HEK293 (cell line): ENCODE results near the gene HIF1A.
A peak's percentile ranks its signal among the peaks of the same experiment; 100 is the strongest.

ENCODE experiments used
- CTCF ChIA-PET: fragments of 350-600 bp; formaldehyde crosslinking; extraction: SDS; loops from one replicate; lab custom pipeline; 2021; ENCODE audit warnings: antibody characterized with exemption; lab: Yijun Ruan, JAX
- POLR2A ChIA-PET: fragments of 300-600 bp; formaldehyde crosslinking; extraction: SDS; loops from one replicate; lab custom pipeline; 2020; ENCODE audit warnings: antibody characterized with exemption, inconsistent platforms; lab: Yijun Ruan, JAX
- H3K27ac ChIP-seq: fragments of 200-500 bp; sonication (Bioruptor generic); 2 replicates; pipeline ENCODE4 v1.5.1; 2014; ENCODE audit warnings: low read depth, low read length, control low read depth, inconsistent platforms; ENCODE audit errors: extremely low read depth
- H3K36me3 ChIP-seq, 2 experiments: fragments of 200-500 bp in 1 of 2; sonication (Bioruptor generic) in 1 of 2; 1 replicate in 1 of 2; 2 replicates in 1 of 2; pipeline ENCODE4 v1.5.1; 2014 to 2017; ENCODE audit warnings: inconsistent platforms in 2 of 2, low read length in 2 of 2; ENCODE audit not compliant: control insufficient read depth in 2 of 2, insufficient read depth in 1 of 2
- H3K4me1 ChIP-seq: fragments of 200-500 bp; sonication (Bioruptor generic); 2 replicates; pipeline ENCODE4 v1.5.1; 2014; ENCODE audit warnings: mild to moderate bottlenecking, low read length, inconsistent platforms; ENCODE audit not compliant: control insufficient read depth, insufficient read depth
- H3K4me3 ChIP-seq: 2 replicates; pipeline ENCODE4 v1.5.1; 2011; ENCODE audit warnings: low read depth, mild to moderate bottlenecking, control low read depth, low read length, moderate library complexity
- H3K9me3 ChIP-seq: fragments of 200-500 bp; sonication (Bioruptor generic); 2 replicates; pipeline ENCODE4 v1.5.1; 2014; ENCODE audit warnings: low read depth, low read length, inconsistent platforms; ENCODE audit not compliant: control insufficient read depth, insufficient read depth
- GLIS2 ChIP-seq: fragments of 450-650 bp; formaldehyde crosslinking; IDR thresholded peaks from 2 replicates; pipeline ENCODE4 v1.5.1; 2016; ENCODE audit warnings: missing biosample characterization, missing genetic modification characterization
- MEIS1 ChIP-seq: sonication (generic); formaldehyde crosslinking; IDR thresholded peaks from 2 replicates; pipeline ENCODE4 v1.8.1; 2022; ENCODE audit warnings: missing genetic modification reagents, mild to moderate bottlenecking, borderline replicate concordance
- SCRT2 ChIP-seq: fragments of 450-650 bp; formaldehyde crosslinking; IDR thresholded peaks from 2 replicates; pipeline ENCODE4 v1.5.1; 2016; ENCODE audit warnings: missing biosample characterization, missing genetic modification characterization
- ZBTB8A ChIP-seq: fragments of 450-650 bp; formaldehyde crosslinking; IDR thresholded peaks from 2 replicates; pipeline ENCODE4 v1.5.1; 2016; ENCODE audit warnings: missing biosample characterization, missing genetic modification characterization
- ZNF133 ChIP-seq: fragments of 450-650 bp; formaldehyde crosslinking; IDR thresholded peaks from 2 replicates; pipeline ENCODE4 v1.5.1; 2016; ENCODE audit warnings: missing biosample characterization, missing genetic modification characterization
- ZNF155 ChIP-seq: fragments of 450-650 bp; formaldehyde crosslinking; IDR thresholded peaks from 2 replicates; pipeline ENCODE4 v1.5.1; 2016; ENCODE audit warnings: missing biosample characterization, missing genetic modification characterization
- ZNF157 ChIP-seq: fragments of 450-650 bp; formaldehyde crosslinking; IDR thresholded peaks from 2 replicates; pipeline ENCODE4 v1.5.1; 2016; ENCODE audit warnings: missing biosample characterization, missing genetic modification characterization
- ZNF211 ChIP-seq: fragments of 450-650 bp; formaldehyde crosslinking; IDR thresholded peaks from 2 replicates; pipeline ENCODE4 v1.5.1; 2016; ENCODE audit warnings: low read depth, missing biosample characterization, missing genetic modification characterization
- ZNF239 ChIP-seq: fragments of 450-650 bp; formaldehyde crosslinking; IDR thresholded peaks from 2 replicates; pipeline ENCODE4 v1.5.1; 2016; ENCODE audit warnings: missing biosample characterization, missing genetic modification characterization
- ZNF274 ChIP-seq, 2 experiments: fragments of 200-500 bp in 1 of 2; fragments of 450-650 bp in 1 of 2; sonication (Bioruptor generic) in 1 of 2; formaldehyde crosslinking in 1 of 2; IDR thresholded peaks; 2 replicates each; pipeline versions ENCODE4 v1.5.1 to v1.6.1; 2014 to 2016; ENCODE audit warnings: borderline replicate concordance in 1 of 2, inconsistent platforms in 1 of 2, low read length in 1 of 2, missing biosample characterization in 1 of 2, missing genetic modification characterization in 1 of 2
- ZNF366 ChIP-seq: fragments of 450-650 bp; formaldehyde crosslinking; conservative IDR thresholded peaks from 2 replicates; pipeline ENCODE4 v1.5.1; 2016; ENCODE audit warnings: missing biosample characterization, missing genetic modification characterization
- ZNF623 ChIP-seq: fragments of 450-650 bp; formaldehyde crosslinking; IDR thresholded peaks from 2 replicates; pipeline ENCODE4 v1.5.1; 2016; ENCODE audit warnings: missing biosample characterization, missing genetic modification characterization
- ZNF776 ChIP-seq: fragments of 450-650 bp; formaldehyde crosslinking; IDR thresholded peaks from 2 replicates; pipeline ENCODE4 v1.5.0; 2017; ENCODE audit warnings: missing biosample characterization, missing genetic modification characterization, borderline replicate concordance
- ZSCAN16 ChIP-seq: fragments of 450-650 bp; formaldehyde crosslinking; IDR thresholded peaks from 2 replicates; pipeline ENCODE4 v1.5.1; 2016; ENCODE audit warnings: missing biosample characterization, missing genetic modification characterization
- ZXDB ChIP-seq: fragments of 450-650 bp; formaldehyde crosslinking; IDR thresholded peaks from 2 replicates; pipeline ENCODE4 v1.5.1; 2016; ENCODE audit warnings: missing biosample characterization, missing genetic modification characterization
- TF ChIP-seq, protein P1 (sequence below): fragments of 450-650 bp; formaldehyde crosslinking; IDR thresholded peaks from 2 replicates; pipeline ENCODE4 v1.5.1; 2016; ENCODE audit warnings: missing biosample characterization, missing genetic modification characterization
- TF ChIP-seq, protein P2 (sequence below): fragments of 450-650 bp; formaldehyde crosslinking; IDR thresholded peaks from 2 replicates; pipeline ENCODE4 v1.5.1; 2017; ENCODE audit warnings: missing biosample characterization, missing genetic modification characterization
- TF ChIP-seq, protein P3 (sequence below): fragments of 450-650 bp; formaldehyde crosslinking; IDR thresholded peaks from 2 replicates; pipeline ENCODE4 v1.5.1; 2017; ENCODE audit warnings: missing biosample characterization, mild to moderate bottlenecking, missing genetic modification characterization, moderate library complexity
- TF ChIP-seq, protein P4 (sequence below): fragments of 450-650 bp; formaldehyde crosslinking; IDR thresholded peaks from 2 replicates; pipeline ENCODE4 v1.5.1; 2017; ENCODE audit warnings: missing biosample characterization, missing genetic modification characterization

HIF1A gene

DNA sequence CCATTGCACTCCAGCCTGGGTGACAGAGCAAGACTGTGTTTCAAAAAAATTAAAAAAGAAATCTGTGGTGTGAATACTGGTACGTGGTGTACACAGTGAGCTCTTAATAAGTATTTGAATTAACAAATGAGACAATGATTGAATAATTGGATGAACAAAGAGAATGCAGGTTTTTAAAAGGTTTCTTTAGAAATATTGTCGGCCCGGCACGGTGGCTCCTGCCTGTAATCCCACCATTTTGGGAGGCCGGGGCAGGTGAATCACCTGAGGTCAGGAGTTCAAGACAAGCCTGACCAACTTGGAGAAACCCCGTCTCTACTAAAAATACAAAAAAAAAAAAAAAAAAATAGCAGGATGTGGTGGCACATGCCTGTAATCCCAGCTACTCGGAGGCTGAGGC, 6.6 kb downstream of the HIF1A start:
- Histone ChIP-seq H3K27ac (no peak overlapping the region), H3K4me3 (no peak overlapping the region), H3K4me1 (peaks cover 28% of the 10 kb centered on the region), H3K36me3 (no peaks in the 10 kb centered on the region), H3K9me3 (no peaks in the 10 kb centered on the region)
- ChIA-PET POLR2A (interaction anchor here (0.7 kb wide), 1 partner anchor 478 kb away, joined by 4 read pairs; no protein-coding TSS in a partner anchor), CTCF (interaction anchor here (1.6 kb wide), 1 partner anchor 232 kb away, joined by 5 read pairs; no protein-coding TSS in a partner anchor)
- TF ChIP-seq GLIS2 (tag by site-specific recombination), result no peak
- TF ChIP-seq ZNF133 (tag by site-specific recombination), result no peak
- no peak for TF ChIP-seq ZNF623 (tag by site-specific recombination)
- TF ChIP-seq ZNF157, result no peak
- TF ChIP-seq, all 188 proteins: peak for 0

DNA sequence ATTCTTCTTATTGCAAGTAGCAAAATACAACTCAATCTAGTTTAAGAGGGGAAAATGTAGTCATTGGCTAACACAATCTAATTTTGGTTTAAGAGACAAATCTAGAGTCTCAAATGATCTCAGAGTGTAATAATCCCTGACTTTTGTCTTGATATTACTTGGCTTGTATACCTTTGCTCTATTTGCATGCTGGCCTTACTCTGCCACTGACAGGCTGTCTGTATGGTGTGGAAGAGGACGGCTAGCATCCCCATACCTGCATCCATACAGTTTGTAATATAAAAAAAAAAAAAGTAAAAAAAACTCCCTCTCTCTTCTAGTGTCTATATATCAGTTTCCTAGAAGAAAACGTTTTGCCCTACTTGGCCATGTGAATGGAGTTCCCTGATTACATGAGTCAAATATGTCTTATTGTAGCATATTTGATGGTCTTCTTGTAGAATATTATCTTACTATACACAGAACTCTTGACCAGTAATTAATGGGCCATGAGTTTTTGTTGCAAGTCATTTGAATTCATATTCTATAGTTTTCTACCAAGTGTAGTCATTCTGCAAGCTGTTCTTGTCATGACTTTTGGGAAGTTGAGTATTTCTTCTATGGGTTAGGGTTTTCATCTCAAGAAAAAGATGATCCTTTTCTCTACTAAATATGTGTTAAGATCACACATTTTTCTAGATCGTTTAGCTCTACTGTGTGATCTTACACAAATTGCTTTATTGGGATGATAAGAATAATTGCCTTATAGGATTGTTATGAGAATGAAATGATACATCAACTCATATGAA, 8.2 kb downstream of the HIF1A start:
- H3K27ac ChIP-seq, result no peak overlapping the region
- no peak overlapping the region for H3K4me3 ChIP-seq
- H3K36me3 ChIP-seq, result no peaks in the 10 kb centered on the region
- ChIA-PET CTCF (interaction anchor here (0.6 to 0.8 kb wide), 2 partner anchors 10 to 228 kb away, joined by 3 to 4 read pairs; no protein-coding TSS in a partner anchor), POLR2A (interaction anchor here (0.8 kb wide), 1 partner anchor 9 kb away, joined by 4 read pairs; the partner anchor contains the start of gene HIF1A)
- peaks cover 27% of the 10 kb centered on the region for H3K4me1 ChIP-seq
- H3K9me3 ChIP-seq, result no peaks in the 10 kb centered on the region
- TF ChIP-seq ZNF211, result no peak
- TF ChIP-seq ZBTB8A (tag by site-specific recombination), result no peak
- TF ChIP-seq ZXDB (tag by site-specific recombination), result no peak
- no peak for TF ChIP-seq ZNF155 (tag by site-specific recombination)
- TF ChIP-seq, protein P1, sequence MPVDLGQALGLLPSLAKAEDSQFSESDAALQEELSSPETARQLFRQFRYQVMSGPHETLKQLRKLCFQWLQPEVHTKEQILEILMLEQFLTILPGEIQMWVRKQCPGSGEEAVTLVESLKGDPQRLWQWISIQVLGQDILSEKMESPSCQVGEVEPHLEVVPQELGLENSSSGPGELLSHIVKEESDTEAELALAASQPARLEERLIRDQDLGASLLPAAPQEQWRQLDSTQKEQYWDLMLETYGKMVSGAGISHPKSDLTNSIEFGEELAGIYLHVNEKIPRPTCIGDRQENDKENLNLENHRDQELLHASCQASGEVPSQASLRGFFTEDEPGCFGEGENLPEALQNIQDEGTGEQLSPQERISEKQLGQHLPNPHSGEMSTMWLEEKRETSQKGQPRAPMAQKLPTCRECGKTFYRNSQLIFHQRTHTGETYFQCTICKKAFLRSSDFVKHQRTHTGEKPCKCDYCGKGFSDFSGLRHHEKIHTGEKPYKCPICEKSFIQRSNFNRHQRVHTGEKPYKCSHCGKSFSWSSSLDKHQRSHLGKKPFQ (tag by site-specific recombination), result no peak
- TF ChIP-seq MEIS1 (CRISPR knock-in tag), result no peak
- TF ChIP-seq ZNF239 (tag by site-specific recombination), result no peak
- TF ChIP-seq, protein P2, sequence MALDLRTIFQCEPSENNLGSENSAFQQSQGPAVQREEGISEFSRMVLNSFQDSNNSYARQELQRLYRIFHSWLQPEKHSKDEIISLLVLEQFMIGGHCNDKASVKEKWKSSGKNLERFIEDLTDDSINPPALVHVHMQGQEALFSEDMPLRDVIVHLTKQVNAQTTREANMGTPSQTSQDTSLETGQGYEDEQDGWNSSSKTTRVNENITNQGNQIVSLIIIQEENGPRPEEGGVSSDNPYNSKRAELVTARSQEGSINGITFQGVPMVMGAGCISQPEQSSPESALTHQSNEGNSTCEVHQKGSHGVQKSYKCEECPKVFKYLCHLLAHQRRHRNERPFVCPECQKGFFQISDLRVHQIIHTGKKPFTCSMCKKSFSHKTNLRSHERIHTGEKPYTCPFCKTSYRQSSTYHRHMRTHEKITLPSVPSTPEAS (tag by site-specific recombination), result no peak
- TF ChIP-seq ZSCAN16, result no peak
- TF ChIP-seq ZNF776 (tag by site-specific recombination), result no peak
- TF ChIP-seq ZNF274 (IDR thresholded peaks at IDR 0.05; ENCODE audit: low read length), result no peak
- no peak for TF ChIP-seq ZNF274 (tag by site-specific recombination; IDR thresholded peaks at IDR 0.05; ENCODE audit: borderline replicate concordance)

DNA sequence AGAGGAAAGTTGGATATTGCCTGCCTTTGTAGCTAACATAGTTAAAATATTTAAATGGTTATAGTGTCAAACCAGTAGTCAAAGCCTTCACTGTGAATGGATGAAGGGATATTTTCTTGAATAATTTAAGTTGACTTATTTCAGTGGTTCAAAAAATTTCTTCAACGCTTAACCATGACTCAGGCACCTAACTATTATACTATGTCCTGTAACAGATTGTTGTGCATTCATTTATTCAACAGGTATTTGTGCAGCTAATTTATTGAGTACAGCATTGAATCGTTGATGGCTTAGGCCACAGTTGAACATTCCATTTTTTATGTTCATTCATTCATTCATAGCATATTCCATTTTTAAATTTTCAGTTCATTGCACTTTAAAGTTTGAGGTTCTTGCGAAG, 9.2 kb downstream of the HIF1A start:
- CTCF ChIA-PET, result interaction anchor here (0.6 to 0.8 kb wide), 2 partner anchors 9 to 60 kb away, joined by 3 to 5 read pairs; no protein-coding TSS in a partner anchor
- Histone ChIP-seq H3K4me3 (no peak overlapping the region), H3K9me3 (no peaks in the 10 kb centered on the region), H3K36me3 (no peaks in the 10 kb centered on the region), H3K4me1 (peaks cover 25% of the 10 kb centered on the region), H3K27ac (no peak overlapping the region)
- POLR2A ChIA-PET, result interaction anchor here (0.8 kb wide), 1 partner anchor 10 kb away, joined by 4 read pairs; the partner anchor contains the start of gene HIF1A
- TF ChIP-seq ZNF366 (tag by site-specific recombination) (no peak), SCRT2 (tag by site-specific recombination) (peak; percentile 84)
- TF ChIP-seq, protein P3, sequence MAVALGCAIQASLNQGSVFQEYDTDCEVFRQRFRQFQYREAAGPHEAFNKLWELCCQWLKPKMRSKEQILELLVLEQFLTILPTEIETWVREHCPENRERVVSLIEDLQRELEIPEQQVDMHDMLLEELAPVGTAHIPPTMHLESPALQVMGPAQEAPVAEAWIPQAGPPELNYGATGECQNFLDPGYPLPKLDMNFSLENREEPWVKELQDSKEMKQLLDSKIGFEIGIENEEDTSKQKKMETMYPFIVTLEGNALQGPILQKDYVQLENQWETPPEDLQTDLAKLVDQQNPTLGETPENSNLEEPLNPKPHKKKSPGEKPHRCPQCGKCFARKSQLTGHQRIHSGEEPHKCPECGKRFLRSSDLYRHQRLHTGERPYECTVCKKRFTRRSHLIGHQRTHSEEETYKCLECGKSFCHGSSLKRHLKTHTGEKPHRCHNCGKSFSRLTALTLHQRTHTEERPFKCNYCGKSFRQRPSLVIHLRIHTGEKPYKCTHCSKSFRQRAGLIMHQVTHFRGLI (tag by site-specific recombination), result no peak
- TF ChIP-seq, protein P4, sequence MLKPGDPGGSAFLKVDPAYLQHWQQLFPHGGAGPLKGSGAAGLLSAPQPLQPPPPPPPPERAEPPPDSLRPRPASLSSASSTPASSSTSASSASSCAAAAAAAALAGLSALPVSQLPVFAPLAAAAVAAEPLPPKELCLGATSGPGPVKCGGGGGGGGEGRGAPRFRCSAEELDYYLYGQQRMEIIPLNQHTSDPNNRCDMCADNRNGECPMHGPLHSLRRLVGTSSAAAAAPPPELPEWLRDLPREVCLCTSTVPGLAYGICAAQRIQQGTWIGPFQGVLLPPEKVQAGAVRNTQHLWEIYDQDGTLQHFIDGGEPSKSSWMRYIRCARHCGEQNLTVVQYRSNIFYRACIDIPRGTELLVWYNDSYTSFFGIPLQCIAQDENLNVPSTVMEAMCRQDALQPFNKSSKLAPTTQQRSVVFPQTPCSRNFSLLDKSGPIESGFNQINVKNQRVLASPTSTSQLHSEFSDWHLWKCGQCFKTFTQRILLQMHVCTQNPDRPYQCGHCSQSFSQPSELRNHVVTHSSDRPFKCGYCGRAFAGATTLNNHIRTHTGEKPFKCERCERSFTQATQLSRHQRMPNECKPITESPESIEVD (tag by site-specific recombination), result peak; percentile 1; the same call in 1 of the 2 replicates
